Measurements from ENCODE around the gene PLA2R1. TPM values are rescaled to one million over a fixed set of nuclear protein-coding genes. Genes with fewer than 3 reads are reported as not detected.

PLA2R1 gene
- polyA plus RNA-seq, 1 donor from 2014 or later: 0.69 TPM

DNA sequence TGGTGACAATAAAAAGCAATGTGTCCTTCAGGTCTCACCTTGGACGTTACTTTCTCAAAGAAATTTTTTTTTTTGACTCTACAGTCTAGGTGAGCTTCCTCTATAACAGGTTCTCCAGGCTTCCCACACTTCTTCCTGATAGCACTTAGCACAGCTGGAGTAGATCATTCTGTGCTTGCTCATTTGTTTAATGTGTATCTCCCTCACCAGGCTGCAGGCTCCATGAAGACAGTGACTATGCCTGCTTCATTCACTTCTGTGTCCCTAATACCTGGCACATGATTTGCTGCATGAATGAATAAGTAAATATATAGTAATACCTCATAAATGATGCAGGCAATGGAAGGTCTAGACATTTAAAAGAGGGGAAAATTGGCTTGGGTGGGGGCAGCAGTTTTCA is 154.5 kb downstream of the PLA2R1 start:
- no peak overlapping the region for H3K27ac ChIP-seq (ENCODE audit: low read length)
- no peaks in the 10 kb centered on the region for H3K9me3 ChIP-seq (ENCODE audit: low read length)
- H4K20me1 ChIP-seq (ENCODE audit: insufficient read depth): no peaks in the 10 kb centered on the region
- no peak for TF ChIP-seq RAD21 (conservative IDR thresholded peaks at IDR 0.05)
- TF ChIP-seq POLR2AphosphoS5 (IDR thresholded peaks at IDR 0.05): peak; percentile 17
- peaks cover 29% of the 10 kb centered on the region for H3K27me3 ChIP-seq (ENCODE audit: insufficient read depth, low read depth, low read length)
- no peak overlapping the region for H2AFZ ChIP-seq (ENCODE audit: low read depth, low read length)
- H3K4me3 ChIP-seq (ENCODE audit: low read length): no peak overlapping the region
- no peaks in the 10 kb centered on the region for H3K36me3 ChIP-seq (ENCODE audit: insufficient read depth, low read length)
- H3K79me2 ChIP-seq (replicated peaks; ENCODE audit: insufficient read depth, low read length): no peaks in the 10 kb centered on the region
- no peak overlapping the region for H3K9ac ChIP-seq (ENCODE audit: low read length)
- no peak overlapping the region for H3K4me2 ChIP-seq (ENCODE audit: low read length)
- no peaks in the 10 kb centered on the region for H3F3A ChIP-seq (ENCODE audit: insufficient read depth, low read length, poor library complexity, severe bottlenecking)
- no peaks in the 10 kb centered on the region for H3K9me2 ChIP-seq (ENCODE audit: insufficient read depth, low read length)

DNA sequence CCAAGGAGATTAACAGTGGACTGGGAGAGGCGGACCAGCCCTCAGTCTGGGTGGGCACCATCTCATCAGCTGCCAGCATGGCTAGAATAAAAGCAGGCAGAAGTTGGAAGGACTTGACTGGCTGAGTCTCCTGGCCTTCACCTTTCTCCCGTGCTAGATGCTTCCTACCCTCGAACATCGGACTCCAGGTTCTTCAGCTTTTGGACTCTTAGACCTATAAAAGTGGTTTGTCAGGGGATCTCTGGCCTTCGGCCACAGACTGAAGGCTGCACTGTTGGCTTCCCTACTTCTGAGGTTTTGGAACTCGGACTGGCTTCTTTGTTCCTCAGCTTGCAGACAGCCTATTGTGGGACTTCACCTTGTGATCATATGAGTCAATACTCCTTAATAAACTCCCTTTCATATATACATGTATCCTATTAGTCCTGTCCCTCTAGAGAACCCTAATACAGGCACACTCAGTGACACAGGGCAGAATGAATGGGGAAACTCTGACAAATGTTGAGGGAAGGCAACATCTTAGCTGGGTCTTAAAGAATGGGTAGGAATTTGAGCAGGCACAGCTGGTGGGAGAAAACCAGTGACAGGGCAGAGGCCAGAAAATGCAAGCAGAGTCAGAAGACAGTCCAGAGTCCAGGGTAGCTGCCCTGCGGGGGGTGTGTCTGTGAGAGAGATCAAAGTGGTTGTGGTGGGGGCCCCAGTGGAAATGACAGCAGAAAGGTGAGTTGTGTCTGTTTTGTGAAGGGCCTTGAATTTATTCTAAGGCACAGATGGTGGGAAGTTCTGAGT is 156.3 kb downstream of the PLA2R1 start:
- H3K9ac ChIP-seq (ENCODE audit: low read length): no peak overlapping the region
- H3K79me2 ChIP-seq (replicated peaks; ENCODE audit: insufficient read depth, low read length): no peaks in the 10 kb centered on the region
- TF ChIP-seq, protein P1, sequence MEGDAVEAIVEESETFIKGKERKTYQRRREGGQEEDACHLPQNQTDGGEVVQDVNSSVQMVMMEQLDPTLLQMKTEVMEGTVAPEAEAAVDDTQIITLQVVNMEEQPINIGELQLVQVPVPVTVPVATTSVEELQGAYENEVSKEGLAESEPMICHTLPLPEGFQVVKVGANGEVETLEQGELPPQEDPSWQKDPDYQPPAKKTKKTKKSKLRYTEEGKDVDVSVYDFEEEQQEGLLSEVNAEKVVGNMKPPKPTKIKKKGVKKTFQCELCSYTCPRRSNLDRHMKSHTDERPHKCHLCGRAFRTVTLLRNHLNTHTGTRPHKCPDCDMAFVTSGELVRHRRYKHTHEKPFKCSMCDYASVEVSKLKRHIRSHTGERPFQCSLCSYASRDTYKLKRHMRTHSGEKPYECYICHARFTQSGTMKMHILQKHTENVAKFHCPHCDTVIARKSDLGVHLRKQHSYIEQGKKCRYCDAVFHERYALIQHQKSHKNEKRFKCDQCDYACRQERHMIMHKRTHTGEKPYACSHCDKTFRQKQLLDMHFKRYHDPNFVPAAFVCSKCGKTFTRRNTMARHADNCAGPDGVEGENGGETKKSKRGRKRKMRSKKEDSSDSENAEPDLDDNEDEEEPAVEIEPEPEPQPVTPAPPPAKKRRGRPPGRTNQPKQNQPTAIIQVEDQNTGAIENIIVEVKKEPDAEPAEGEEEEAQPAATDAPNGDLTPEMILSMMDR (IDR thresholded peaks at IDR 0.05; ENCODE audit: poor library complexity, severe bottlenecking): no peak
- TF ChIP-seq MXI1 (conservative IDR thresholded peaks at IDR 0.05; ENCODE audit: poor library complexity, severe bottlenecking): no peak
- TF ChIP-seq POLR2AphosphoS5 (IDR thresholded peaks at IDR 0.05): no peak
- no peak for TF ChIP-seq SMC3 (conservative IDR thresholded peaks at IDR 0.05; ENCODE audit: poor library complexity)
- TF ChIP-seq, protein P2, sequence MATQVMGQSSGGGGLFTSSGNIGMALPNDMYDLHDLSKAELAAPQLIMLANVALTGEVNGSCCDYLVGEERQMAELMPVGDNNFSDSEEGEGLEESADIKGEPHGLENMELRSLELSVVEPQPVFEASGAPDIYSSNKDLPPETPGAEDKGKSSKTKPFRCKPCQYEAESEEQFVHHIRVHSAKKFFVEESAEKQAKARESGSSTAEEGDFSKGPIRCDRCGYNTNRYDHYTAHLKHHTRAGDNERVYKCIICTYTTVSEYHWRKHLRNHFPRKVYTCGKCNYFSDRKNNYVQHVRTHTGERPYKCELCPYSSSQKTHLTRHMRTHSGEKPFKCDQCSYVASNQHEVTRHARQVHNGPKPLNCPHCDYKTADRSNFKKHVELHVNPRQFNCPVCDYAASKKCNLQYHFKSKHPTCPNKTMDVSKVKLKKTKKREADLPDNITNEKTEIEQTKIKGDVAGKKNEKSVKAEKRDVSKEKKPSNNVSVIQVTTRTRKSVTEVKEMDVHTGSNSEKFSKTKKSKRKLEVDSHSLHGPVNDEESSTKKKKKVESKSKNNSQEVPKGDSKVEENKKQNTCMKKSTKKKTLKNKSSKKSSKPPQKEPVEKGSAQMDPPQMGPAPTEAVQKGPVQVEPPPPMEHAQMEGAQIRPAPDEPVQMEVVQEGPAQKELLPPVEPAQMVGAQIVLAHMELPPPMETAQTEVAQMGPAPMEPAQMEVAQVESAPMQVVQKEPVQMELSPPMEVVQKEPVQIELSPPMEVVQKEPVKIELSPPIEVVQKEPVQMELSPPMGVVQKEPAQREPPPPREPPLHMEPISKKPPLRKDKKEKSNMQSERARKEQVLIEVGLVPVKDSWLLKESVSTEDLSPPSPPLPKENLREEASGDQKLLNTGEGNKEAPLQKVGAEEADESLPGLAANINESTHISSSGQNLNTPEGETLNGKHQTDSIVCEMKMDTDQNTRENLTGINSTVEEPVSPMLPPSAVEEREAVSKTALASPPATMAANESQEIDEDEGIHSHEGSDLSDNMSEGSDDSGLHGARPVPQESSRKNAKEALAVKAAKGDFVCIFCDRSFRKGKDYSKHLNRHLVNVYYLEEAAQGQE (IDR thresholded peaks at IDR 0.05; ENCODE audit: borderline replicate concordance): no peak
- no peak for TF ChIP-seq RAD21 (conservative IDR thresholded peaks at IDR 0.05)
- TF ChIP-seq EP300 (conservative IDR thresholded peaks at IDR 0.05; ENCODE audit: poor library complexity, severe bottlenecking): no peak
- no peak for TF ChIP-seq TAF1 (IDR thresholded peaks at IDR 0.05; ENCODE audit: low read depth)
- no peak for TF ChIP-seq EZH2 (IDR thresholded peaks at IDR 0.05; ENCODE audit: borderline replicate concordance, insufficient read depth, low read length, poor library complexity, severe bottlenecking)
- H3K27me3 ChIP-seq (ENCODE audit: insufficient read depth, low read depth, low read length): peaks cover 47% of the 10 kb centered on the region
- H3K36me3 ChIP-seq (ENCODE audit: insufficient read depth, low read length): no peaks in the 10 kb centered on the region
- H3F3A ChIP-seq (ENCODE audit: insufficient read depth, low read length, poor library complexity, severe bottlenecking): no peaks in the 10 kb centered on the region
- no peaks in the 10 kb centered on the region for H3K9me2 ChIP-seq (ENCODE audit: insufficient read depth, low read length)
- no peaks in the 10 kb centered on the region for H3K9me3 ChIP-seq (ENCODE audit: low read length)
- H4K20me1 ChIP-seq (ENCODE audit: insufficient read depth): no peaks in the 10 kb centered on the region
- H3K4me2 ChIP-seq (ENCODE audit: low read length): no peak overlapping the region
- no peak overlapping the region for H3K27ac ChIP-seq (ENCODE audit: low read length)
- no peak overlapping the region for H2AFZ ChIP-seq (ENCODE audit: low read depth, low read length)
- H3K4me3 ChIP-seq (ENCODE audit: low read length): no peak overlapping the region

All from neural cell (in vitro differentiated cells).